GM19324 (cell line): Measurements from ENCODE around the gene LTA4H.

Source experiments
- ATAC-seq: cut with Tn5 transposase; IDR thresholded peaks from one replicate; pipeline ENCODE4 v1.9.1; 2021; ENCODE audit warnings: mild to moderate bottlenecking, moderate library complexity; ENCODE audit not compliant: unreplicated experiment, low FRiP score

Gene LTA4H

DNA sequence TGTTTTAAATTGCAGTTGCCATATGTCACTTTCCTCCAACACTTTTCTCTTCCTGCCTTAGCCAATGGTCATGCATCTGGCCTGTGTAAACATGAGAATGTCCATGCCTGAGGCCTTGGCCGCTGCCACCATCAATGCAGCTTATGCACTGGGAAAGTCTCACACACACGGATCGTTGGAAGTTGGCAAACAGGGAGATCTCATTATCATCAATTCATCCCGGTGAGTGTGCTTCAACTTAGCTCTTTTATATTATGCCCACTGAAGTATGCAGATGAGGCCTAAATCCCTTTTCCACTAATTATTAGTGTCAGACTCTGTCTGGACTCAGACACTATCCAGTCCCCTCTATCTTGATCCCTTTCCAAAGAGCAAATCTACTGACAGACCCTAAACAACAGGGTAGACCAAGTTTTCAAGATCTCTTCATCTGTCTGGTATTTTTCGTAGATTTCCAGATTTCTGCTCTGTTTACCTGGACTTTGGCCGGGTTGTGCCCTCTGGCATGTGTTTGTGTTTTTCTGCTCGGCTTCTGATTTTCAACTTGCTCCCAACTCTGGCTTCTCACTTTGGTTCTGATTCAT, 69.0 kb downstream of the LTA4H start:
- no peak for ATAC-seq

DNA sequence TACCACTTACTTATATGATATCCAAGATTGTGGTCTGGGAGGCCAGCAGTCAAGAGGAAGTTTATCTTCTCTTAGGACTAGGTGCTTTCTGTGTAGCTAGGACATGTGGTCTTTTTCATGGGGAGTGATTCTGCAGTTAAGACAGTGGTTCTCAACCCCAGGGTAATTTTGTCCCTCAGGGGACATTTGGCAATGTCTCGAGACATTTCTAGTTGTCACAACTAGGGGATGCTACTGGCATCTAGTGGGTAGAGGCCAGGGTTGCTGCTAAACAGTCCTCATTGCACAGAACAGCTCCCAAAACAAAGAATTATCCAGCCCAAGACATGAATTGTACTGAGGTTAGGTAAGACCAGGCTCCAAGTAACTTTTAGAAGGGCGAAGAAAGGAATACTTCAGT, 72.3 kb downstream of the LTA4H start:
- ATAC-seq = no peak

DNA sequence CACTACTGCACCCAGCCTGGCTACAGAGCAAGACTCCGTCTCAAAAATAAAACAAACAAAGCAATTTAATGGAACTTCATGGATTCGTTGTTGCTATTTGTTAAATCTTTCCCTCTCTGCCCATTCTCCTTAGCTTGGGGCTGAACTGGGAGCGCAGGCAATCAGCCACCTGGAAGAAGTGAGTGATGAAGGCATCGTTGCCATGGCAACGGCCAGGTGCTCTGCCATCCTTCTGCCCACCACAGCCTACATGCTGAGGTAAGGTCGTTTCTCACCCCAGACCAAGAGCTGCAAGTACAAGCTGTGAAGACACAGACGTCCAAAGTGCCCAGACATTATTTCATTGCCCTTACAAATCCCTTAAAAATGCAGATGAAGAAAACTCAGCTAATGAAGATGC, 73.2 kb downstream of the LTA4H start:
- ATAC-seq = no peak

DNA sequence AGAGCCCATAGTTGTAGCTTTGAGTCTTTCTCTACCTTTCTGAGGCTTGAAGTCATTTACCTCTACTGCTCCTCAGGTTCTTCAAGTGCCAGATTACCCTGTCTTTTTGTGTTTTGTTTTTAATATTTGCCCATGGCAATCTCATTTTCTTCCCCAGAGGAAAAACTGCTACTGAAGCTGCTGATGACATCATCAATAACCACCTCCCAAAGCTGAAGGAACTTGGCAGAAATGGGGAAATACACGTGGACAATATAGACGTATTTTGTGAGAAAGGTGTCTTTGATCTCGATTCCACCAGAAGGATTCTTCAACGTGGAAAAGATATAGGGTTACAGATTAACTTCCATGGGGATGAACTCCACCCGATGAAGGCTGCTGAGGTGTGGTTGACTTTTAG, 75.1 kb downstream of the LTA4H start:
- ATAC-seq = no peak

DNA sequence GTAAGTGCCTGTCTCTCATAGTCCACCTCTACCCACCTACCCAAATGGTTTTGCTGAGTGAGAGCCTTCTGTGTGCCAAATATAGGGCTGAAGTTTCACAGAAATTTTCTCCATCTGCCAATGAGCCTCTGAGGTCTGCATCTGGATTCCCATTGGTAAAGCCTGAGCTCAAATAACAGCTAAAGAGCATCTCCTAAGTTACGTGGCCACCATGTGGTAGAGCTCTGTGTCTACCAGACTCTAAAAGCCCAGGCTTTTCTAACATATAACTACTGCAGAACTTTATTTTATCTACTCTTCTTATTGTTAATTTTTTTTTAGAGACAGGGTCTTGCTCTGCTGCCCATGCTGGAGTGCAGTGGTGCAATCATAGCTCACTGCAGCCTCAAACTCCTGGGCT, 76.3 kb downstream of the LTA4H start:
- ATAC-seq = no peak

DNA sequence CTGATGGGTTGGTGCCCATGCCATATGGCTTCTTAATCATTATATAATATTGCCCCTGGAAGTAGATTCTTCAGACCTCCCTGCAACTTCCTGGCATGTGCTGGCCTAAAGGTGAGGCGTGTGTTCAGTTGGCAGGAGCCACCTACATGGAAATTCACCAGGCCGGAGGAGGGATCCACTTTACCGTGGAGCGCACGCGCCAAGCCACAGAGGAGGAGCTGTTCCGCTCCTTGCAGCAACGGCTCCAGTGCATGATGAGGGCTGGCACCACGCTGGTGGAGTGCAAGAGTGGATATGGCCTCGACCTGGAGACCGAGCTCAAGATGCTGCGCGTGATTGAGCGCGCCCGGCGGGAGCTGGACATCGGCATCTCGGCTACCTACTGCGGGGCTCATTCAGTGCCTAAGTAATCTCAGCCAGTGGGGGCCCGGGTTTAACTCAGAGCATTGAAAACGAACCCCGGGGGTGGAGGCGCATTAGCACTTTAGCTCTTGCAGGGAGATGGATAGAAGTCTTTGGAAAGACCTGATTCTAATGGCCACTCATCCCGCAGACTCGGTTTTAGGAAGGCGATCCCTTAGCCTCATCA, 78.7 kb downstream of the LTA4H start:
- no peak for ATAC-seq

DNA sequence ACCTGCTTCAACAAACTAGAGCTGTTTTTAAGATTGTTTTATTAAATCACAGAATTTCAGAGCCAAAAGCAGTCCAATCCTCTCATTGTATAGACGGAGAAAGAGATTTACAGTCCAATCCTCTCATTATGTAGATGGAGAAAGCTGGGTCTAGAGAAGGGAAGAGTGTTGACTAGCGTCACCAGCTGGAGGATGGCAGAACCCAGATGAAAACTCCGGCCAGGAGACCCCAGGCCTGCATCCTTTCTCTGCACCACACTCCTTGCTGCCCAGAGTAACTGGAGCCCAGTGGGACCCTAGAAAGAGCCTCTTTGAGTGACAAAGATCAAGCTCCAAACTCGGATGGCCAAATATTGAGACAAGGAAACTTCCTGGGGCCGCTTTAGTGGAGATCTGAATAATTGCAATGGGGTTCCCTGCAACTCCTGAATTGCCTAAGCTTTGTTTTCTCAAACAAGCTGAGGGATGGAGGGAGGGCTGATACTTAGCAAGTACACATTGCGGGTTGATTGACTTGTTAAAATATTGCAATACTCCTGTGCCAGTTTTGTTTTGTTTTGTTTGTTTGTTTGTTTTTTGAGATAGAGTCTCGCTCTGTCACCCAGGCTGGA, 79.7 kb downstream of the LTA4H start:
- no peak for ATAC-seq

DNA sequence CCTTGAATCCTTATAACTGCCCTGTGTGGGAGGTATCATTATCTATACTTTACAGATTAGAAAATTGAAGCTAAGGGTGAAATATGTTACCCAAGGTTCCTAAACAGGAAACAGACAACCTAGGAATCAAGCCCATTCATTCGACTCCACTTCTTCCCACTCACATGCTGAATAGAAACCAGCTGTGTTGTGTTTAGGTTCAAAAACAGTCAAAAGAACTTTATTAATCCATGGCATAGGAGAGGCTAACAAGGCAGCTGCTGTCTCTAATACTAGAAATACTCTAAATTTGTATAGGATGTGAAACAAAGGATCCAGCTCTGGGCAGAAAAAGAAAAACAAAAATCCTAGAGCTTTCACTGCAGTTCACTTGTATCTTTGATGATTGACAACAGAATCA, 82.4 kb downstream of the LTA4H start:
- no peak for ATAC-seq

DNA sequence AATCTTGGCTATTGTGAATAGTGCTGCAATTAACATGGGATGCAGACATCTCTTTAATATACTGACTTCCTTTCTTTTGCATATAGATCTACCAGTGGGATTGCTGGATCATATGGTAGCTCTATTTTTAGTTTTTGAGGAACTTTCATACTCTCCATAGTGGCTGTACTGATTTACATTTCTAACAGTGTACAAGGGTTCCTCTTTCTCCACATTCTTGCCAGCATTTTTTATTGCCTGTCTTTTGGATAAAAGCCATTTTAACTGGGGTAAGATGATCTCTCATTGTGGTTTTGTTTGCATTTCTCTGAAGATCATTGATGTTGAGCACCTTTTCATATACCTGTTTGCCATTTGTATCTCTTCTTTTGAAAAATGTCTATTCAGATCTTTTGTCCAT, 83.9 kb downstream of the LTA4H start:
- ATAC-seq = no peak
